ENCODE results near the gene TLX2.
"Not testable (repeated sequence)": the region's sequence is repeated elsewhere in the genome, so short reads cannot be mapped to it uniquely, and the experiment has no call there.

TLX2 gene

GRCh38 chr2:74554820-74555531, 40.7 kb downstream of the TLX2 start:
- no peak for DNase-seq (ENCODE audit: low read depth in 2 of 2)

GRCh38 chr2:74555610-74556103, 41.4 kb downstream of the TLX2 start:
- DNase-seq (ENCODE audit: low read depth in 2 of 2): no peak

DNA sequence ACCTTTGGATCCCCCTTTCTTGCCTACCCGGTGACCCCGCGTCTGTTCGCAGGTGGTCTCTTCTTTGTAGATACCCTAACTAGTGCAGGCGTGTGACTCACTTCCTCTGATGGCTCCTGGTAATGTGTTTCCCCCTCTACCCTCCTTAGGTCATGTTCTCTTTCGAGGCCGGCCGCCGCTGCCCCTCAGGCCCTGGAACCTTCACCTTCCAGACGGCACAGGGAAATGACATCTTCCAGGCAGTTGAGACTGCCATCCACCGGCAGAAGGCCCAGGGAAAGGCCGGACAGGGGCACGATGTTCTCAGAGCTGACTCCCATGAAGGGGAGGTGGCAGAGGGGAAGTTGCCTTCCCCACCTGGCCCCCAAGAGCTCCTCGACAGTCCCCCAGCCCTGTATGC, 41.9 kb downstream of the TLX2 start:
- DNase-seq (ENCODE audit: low read depth in 2 of 2): no peak

DNA sequence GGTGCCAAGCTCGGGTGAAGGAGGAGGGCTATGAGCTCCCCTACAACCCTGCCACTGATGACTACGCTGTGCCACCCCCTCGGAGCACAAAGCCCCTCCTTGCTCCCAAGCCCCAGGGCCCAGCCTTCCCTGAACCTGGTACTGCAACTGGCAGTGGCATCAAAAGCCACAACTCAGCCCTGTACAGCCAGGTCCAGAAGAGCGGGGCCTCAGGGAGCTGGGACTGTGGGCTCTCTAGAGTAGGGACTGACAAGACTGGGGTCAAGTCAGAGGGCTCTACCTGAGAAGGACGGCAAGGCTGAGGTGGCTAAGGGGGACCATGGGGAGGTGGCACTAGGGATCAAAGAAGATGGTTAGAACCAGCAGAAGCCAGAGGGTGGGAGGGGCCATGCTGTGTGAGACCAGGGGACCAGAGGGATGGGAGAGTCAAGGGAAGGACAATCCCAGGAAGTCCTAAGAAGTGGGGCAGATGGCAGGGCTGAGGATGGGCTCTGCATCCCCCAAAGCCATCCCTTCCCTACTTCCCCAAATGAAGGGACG, 42.7 kb downstream of the TLX2 start:
- DNase-seq (ENCODE audit: low read depth in 2 of 2): no peak

DNA sequence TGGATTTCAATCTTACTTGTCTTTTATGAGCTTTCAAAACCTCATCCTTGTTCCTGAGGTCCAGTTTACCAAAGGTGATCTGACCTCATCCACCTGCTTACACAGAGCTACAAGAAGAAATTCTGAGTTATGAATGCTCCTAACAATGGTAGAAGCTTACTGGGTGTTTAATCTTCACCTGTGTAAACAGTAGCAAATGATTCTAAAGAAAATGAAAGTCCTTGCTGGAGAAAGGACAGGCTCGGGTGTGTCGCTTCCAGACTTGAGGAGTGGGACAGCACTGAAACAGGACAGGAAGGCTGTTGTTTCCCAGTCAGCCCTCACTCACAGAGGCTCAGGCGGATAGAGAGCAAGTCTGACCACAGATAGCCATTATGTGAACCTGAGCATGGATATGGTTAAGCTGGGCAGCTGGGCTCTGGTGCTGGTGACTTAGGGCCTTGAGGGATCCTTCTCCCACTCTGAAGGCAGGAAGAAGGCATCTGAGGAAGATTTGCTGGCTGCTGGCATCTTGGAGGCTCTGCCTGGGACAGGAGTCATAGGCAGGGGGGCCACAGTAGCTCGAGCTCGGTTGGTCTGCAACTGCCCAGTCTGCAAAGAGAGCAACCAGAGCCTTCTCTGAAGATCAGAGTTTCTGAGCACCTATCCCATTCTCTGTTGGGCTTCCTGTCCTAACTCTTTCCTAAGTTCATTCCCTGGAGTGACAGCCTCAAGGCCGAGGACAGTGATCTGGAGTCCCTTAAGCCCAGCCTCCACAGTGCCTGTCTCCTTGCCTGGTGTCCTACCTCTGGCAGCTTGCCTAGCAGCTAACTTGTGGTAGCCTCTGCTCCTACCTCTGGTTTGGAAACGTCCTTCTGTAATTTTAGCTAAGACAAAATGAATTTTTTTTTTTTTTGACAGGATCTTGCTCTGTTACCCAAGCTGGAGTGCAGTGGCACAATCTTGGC, 44.3 kb downstream of the TLX2 start:
- no peak for DNase-seq (ENCODE audit: low read depth in 2 of 2)

DNA sequence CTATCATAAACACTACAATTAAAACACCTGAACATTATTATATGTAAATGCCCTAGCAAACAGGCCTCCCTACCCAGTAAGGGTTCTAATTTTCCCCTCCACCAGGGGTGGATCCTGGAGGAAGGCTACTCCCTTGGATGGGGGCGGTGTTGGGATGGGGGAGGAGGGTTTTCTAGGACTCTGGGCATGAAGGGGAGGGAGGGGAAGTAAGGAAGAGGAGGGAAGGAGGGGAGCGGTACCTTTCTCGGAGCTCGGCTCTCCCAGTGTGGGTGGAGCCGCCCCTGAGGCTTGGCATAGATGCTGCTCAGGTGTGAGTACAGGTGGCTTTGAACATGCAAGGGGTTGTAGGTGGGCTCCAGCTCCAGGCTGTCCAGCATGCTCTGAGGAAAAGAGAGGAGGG, 45.7 kb downstream of the TLX2 start:
- no peak for DNase-seq (ENCODE audit: low read depth in 2 of 2)

GRCh38 chr2:74560591-74560990, 46.3 kb downstream of the TLX2 start:
- DNase-seq (ENCODE audit: low read depth in 2 of 2): no peak

DNA sequence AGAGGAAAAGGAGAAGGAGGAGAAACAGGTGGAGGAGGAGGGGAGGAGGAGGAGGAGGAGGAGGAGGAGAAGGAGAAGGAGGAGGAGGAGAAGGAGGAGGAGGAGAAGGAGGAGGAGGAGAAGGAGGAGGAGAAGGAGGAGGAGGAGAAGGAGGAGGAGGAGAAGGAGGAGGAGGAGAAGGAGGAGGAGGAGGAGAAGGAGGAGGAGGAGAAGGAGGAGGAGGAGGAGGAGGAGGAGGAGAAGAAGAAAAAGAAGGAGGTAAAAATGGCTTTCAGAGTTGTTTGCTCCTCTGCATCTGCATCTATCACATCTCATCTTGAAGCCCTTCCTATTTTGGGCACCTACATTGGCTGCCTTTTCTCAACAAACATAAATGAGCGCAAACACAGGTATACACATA, 46.8 kb downstream of the TLX2 start:
- DNase-seq (ENCODE audit: low read depth in 2 of 2): not testable (repeated sequence)

GRCh38 chr2:74562126-74562775, 48.0 kb downstream of the TLX2 start:
- DNase-seq (ENCODE audit: low read depth in 2 of 2): no peak

DNA sequence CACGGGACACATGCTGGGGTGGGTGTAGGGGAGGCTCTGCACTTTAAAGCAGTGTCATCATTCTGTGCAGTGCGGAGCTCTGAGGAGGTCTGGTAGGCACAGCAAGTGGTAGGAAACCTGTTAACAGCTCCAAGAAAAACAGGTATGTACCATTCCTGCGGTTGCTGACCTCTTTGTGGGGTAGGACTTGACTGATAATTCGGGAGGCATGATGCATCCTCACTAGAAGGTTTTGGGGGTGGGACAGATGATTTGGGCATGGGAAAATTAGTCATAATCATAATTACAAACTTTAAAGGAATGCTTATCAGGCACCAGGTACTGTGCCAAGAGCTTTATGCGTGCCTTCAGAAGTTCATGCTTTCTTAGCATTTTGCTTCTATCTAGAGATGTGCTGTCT, 50.0 kb downstream of the TLX2 start:
- DNase-seq (ENCODE audit: low read depth in 2 of 2): no peak

DNA sequence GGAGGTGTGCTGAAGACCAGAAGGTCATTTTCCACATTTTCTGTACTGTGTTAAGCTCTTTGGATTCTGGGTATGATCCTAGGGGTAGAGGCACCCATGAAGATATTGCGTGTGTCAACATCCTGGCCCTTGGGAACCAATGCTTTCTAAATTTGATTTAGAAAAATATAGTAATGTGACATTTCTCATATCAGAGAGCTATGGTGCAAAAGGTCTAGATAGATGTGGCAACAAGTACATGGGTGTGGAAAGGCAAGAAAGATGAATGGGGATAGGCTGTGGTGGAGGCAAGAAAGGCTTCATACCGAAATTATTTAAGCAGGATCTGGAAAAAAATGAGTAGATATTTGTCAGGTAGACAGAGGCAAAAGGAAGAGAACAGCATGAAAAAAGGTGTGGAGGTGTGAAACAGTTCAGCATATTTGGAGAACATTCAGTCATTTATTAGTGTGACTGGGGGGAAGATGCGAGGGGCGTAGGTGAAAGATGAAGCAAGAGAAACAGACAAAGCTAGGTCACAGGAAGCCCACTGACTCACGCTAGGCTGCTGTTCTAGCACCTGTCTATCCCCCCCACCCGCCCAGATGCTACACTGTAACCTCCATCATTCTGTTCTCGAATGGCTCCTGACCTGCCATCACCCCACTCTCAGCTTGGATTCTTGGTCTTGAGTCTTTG, 52.0 kb downstream of the TLX2 start:
- peak in 1 of 2 donors; percentile 27 for DNase-seq (ENCODE audit: low read depth in 2 of 2)

- DNase-seq (ENCODE audit: low read depth in 2 of 2): no peak
These were observed 52.5 kb downstream of the TLX2 start for GRCh38 chr2:74566754-74567085.
